Activated B cell treated with CpG ODN at 0.5 μM for 24 hours (primary cell): ENCODE measurements around the gene ZNF217. TPM values are rescaled to one million over a fixed set of nuclear protein-coding genes. Genes with fewer than 3 reads are reported as not detected.
"Not testable (repeated sequence)": the region's sequence is repeated elsewhere in the genome, so short reads cannot be mapped to it uniquely, and the experiment has no call there.

ENCODE experiments used
- ATAC-seq: fragments of 200-7000 bp; cut with Tn5 transposase; one replicate; pipeline ENCODE4 v1.10.0; 2021; ENCODE audit warnings: low read depth, mild to moderate bottlenecking, moderate library complexity
- CTCF ChIA-PET: fragments of 350-600 bp; sonication (Branson Sonifier 250); formaldehyde crosslinking; loops from one replicate; lab custom pipeline; 2021; ENCODE audit warnings: antibody characterized with exemption; lab: Charles Lee
- POLR2A ChIA-PET: fragments of 350-600 bp; sonication (Branson Sonifier 250); formaldehyde crosslinking; loops from one replicate; lab custom pipeline; 2021; ENCODE audit warnings: antibody characterized with exemption; lab: Charles Lee
- DNase-seq: peaks from one replicate; pipeline ENCODE4 v3.0.0; 2022
- H3K27ac Mint-ChIP-seq: one replicate; pipeline ENCODE4 v1.8.0; 2020; ENCODE audit warnings: mixed read lengths
- H3K27me3 Mint-ChIP-seq: one replicate; pipeline ENCODE4 v1.8.0; 2021; ENCODE audit warnings: mixed read lengths
- H3K36me3 Mint-ChIP-seq: one replicate; pipeline ENCODE4 v1.8.0; 2021; ENCODE audit warnings: low read depth, mixed read lengths
- H3K4me1 Mint-ChIP-seq: one replicate; pipeline ENCODE4 v1.8.0; 2021; ENCODE audit warnings: mixed read lengths
- H3K4me3 Mint-ChIP-seq: one replicate; pipeline ENCODE4 v1.8.0; 2020; ENCODE audit warnings: mild to moderate bottlenecking, mixed read lengths
- H3K9me3 Mint-ChIP-seq: one replicate; pipeline ENCODE4 v1.8.0; 2020; ENCODE audit warnings: mixed read lengths
- CTCF ChIP-seq: fragments of 200-600 bp; IDR thresholded peaks from one replicate; pipeline ENCODE4 v1.8.0; 2022; ENCODE audit warnings: antibody characterized with exemption, mild to moderate bottlenecking
- intact Hi-C: fragments of 100-400 bp; cut with micrococcal nuclease; formaldehyde crosslinking; loops from one replicate; pipeline ENCODE4 v1.15.1; 2024
- total RNA-seq: library from RNA; stranded (reverse); gene quantifications from 2 replicates; pipeline ENCODE4 v1.2.3, GENCODE V29; 2022

ZNF217 gene
- total RNA-seq, 1 donor from 2014 or later, result 80.3 TPM

GRCh38 chr20:53550280-53551187 lies 43.1 kb downstream of the ZNF217 start:
- ChIA-PET CTCF (interaction anchor here (1.4 kb wide), 1 partner anchor 138 kb away, joined by 3 read pairs; no protein-coding TSS in a partner anchor), POLR2A (no interaction called here)
- Mint-ChIP-seq H3K9me3 (no peaks in the 10 kb centered on the region), H3K27ac (no peak overlapping the region), H3K4me1 (no peaks in the 10 kb centered on the region), H3K4me3 (no peak overlapping the region), H3K27me3 (no peaks in the 10 kb centered on the region), H3K36me3 (no peaks in the 10 kb centered on the region)
- intact Hi-C loops, result no loop called here
- no peak for TF ChIP-seq CTCF
- DNase-seq (no peak), ATAC-seq (no peak)

- ChIA-PET POLR2A (no interaction called here), CTCF (interaction anchor here (0.6 to 1.5 kb wide), 11 partner anchors 133 to 1424 kb away, joined by 3 to 6 read pairs (median 4); no protein-coding TSS in a partner anchor)
- Mint-ChIP-seq H3K36me3 (no peaks in the 10 kb centered on the region), H3K27ac (no peak overlapping the region), H3K27me3 (no peaks in the 10 kb centered on the region), H3K4me1 (no peaks in the 10 kb centered on the region), H3K9me3 (no peaks in the 10 kb centered on the region), H3K4me3 (no peak overlapping the region)
- TF ChIP-seq CTCF, result no peak
- intact Hi-C loops, result loop anchor here (1.0 to 5.0 kb wide), 4 partner anchors 134 to 1305 kb away; no protein-coding TSS in a partner anchor
- ATAC-seq (no peak), DNase-seq (no peak)
These were observed 45.9 kb downstream of the ZNF217 start for GRCh38 chr20:53547664-53548239.

GRCh38 chr20:53539516-53539915 lies 54.1 kb downstream of the ZNF217 start:
- no peak overlapping the region for H3K4me3 Mint-ChIP-seq
- no peaks in the 10 kb centered on the region for H3K27me3 Mint-ChIP-seq
- TF ChIP-seq CTCF, result no peak
- no peaks in the 10 kb centered on the region for H3K36me3 Mint-ChIP-seq
- DNase-seq (no peak), ATAC-seq (no peak)
- no peaks in the 10 kb centered on the region for H3K4me1 Mint-ChIP-seq
- intact Hi-C loops, result no loop called here
- CTCF ChIA-PET, result no interaction called here
- no peaks in the 10 kb centered on the region for H3K9me3 Mint-ChIP-seq
- POLR2A ChIA-PET, result no interaction called here
- no peak overlapping the region for H3K27ac Mint-ChIP-seq

GRCh38 chr20:53536382-53536781 lies 57.3 kb downstream of the ZNF217 start:
- H3K27ac Mint-ChIP-seq, DNase-seq, CTCF ChIA-PET, H3K9me3 Mint-ChIP-seq, POLR2A ChIA-PET, H3K27me3 Mint-ChIP-seq, ATAC-seq, H3K4me3 Mint-ChIP-seq, H3K36me3 Mint-ChIP-seq, intact Hi-C loops: not testable (repeated sequence)
- H3K4me1 Mint-ChIP-seq, result peaks cover 17% of the 10 kb centered on the region

GRCh38 chr20:53535878-53536277 lies 57.8 kb downstream of the ZNF217 start:
- ChIA-PET CTCF (no interaction called here), POLR2A (no interaction called here)
- peaks cover 18% of the 10 kb centered on the region for H3K4me1 Mint-ChIP-seq
- no peak overlapping the region for H3K4me3 Mint-ChIP-seq
- no peaks in the 10 kb centered on the region for H3K36me3 Mint-ChIP-seq
- no peak for TF ChIP-seq CTCF
- intact Hi-C loops, result no loop called here
- DNase-seq, result no peak
- no peaks in the 10 kb centered on the region for H3K9me3 Mint-ChIP-seq
- no peak overlapping the region for H3K27ac Mint-ChIP-seq
- H3K27me3 Mint-ChIP-seq, result no peaks in the 10 kb centered on the region
- ATAC-seq, result no peak
